Astrocyte (in vitro differentiated cells and primary cell): ENCODE results near the gene FGF19.

Experiments
- CTCF ChIP-seq: IDR thresholded peaks from 2 replicates; pipeline ENCODE4 v1.5.1; 2011; ENCODE audit warnings: low read depth, mild to moderate bottlenecking, inconsistent platforms, low read length, moderate library complexity; ENCODE audit not compliant: insufficient read depth
- EZH2 ChIP-seq: IDR thresholded peaks from 2 replicates; pipeline ENCODE4 v1.6.1; 2012; ENCODE audit warnings: mild to moderate bottlenecking, low read length, inconsistent platforms; ENCODE audit not compliant: insufficient read depth

GRCh38 chr11:69700278-69701140, 3.3 kb downstream of the FGF19 start:
- TF ChIP-seq CTCF (no peak), EZH2 (no peak)
